GM23248 (cell line): Measurements from ENCODE around the gene STARD13. TPM values are rescaled to one million over a fixed set of nuclear protein-coding genes. Genes with fewer than 3 reads are reported as not detected.
A peak's percentile ranks its signal among the peaks of the same experiment; 100 is the strongest.

Source experiments
- DNase-seq: peaks from one replicate; pipeline ENCODE4 v3.0.0-alpha.2; 2015
- H2AFZ ChIP-seq: fragments of 200-600 bp; sonication (generic); 2 replicates; pipeline ENCODE4 v1.6.1; 2016; ENCODE audit warnings: antibody characterized with exemption
- H3F3A ChIP-seq: fragments of 200-600 bp; sonication (generic); 2 replicates; pipeline ENCODE4 v1.6.1; 2016; ENCODE audit warnings: mild to moderate bottlenecking, antibody characterized with exemption, mixed run types; ENCODE audit not compliant: insufficient read depth
- H3K27ac ChIP-seq: fragments of 200-600 bp; sonication (generic); 2 replicates; pipeline ENCODE4 v1.5.1; 2016; ENCODE audit warnings: mild to moderate bottlenecking
- H3K27me3 ChIP-seq: fragments of 200-600 bp; sonication (generic); replicated peaks from 2 replicates; pipeline ENCODE4 v1.6.1; 2016; ENCODE audit warnings: mild to moderate bottlenecking; ENCODE audit not compliant: insufficient read depth
- H3K36me3 ChIP-seq: fragments of 200-600 bp; sonication (generic); 2 replicates; pipeline ENCODE4 v1.6.1; 2016; ENCODE audit warnings: low read depth, mild to moderate bottlenecking
- H3K4me1 ChIP-seq: fragments of 200-600 bp; sonication (generic); 2 replicates; pipeline ENCODE4 v1.6.1; 2016; ENCODE audit warnings: mild to moderate bottlenecking; ENCODE audit not compliant: insufficient read depth
- H3K4me2 ChIP-seq: fragments of 200-600 bp; sonication (generic); one replicate; pipeline ENCODE4 v1.6.1; 2016; ENCODE audit warnings: mild to moderate bottlenecking; ENCODE audit not compliant: unreplicated experiment
- H3K4me3 ChIP-seq: fragments of 200-600 bp; sonication (generic); 2 replicates; pipeline ENCODE4 v1.5.1; 2016; ENCODE audit warnings: mild to moderate bottlenecking
- H3K79me2 ChIP-seq: fragments of 200-600 bp; sonication (generic); 2 replicates; pipeline ENCODE4 v1.6.1; 2016; ENCODE audit warnings: mild to moderate bottlenecking; ENCODE audit not compliant: insufficient read depth
- H3K9ac ChIP-seq: fragments of 200-600 bp; sonication (generic); 2 replicates; pipeline ENCODE4 v1.6.1; 2016; ENCODE audit warnings: mild to moderate bottlenecking
- H3K9me2 ChIP-seq: fragments of 200-600 bp; sonication (generic); 2 replicates; pipeline ENCODE4 v1.6.1; 2016; ENCODE audit warnings: mixed run types, mild to moderate bottlenecking, moderate library complexity; ENCODE audit not compliant: insufficient read depth
- H3K9me3 ChIP-seq: fragments of 200-600 bp; sonication (generic); one replicate; pipeline ENCODE4 v1.6.1; 2017; ENCODE audit warnings: low read depth
- H4K20me1 ChIP-seq: fragments of 200-600 bp; sonication (generic); 2 replicates; pipeline ENCODE4 v1.6.0; 2016; ENCODE audit not compliant: insufficient read depth
- EZH2 ChIP-seq: fragments of 200-600 bp; sonication (generic); IDR thresholded peaks from 2 replicates; pipeline ENCODE4 v1.6.1; 2018; ENCODE audit warnings: antibody characterized with exemption, mild to moderate bottlenecking; ENCODE audit not compliant: insufficient read depth, poor library complexity, severe bottlenecking
- EZH2phosphoT487 ChIP-seq: fragments of 200-600 bp; sonication (generic); IDR thresholded peaks from 2 replicates; pipeline ENCODE4 v1.6.1; 2018; ENCODE audit warnings: antibody characterized with exemption, moderate library complexity, mild to moderate bottlenecking, low read depth; ENCODE audit not compliant: insufficient read depth
- WGBS, 2 experiments: methylation state at CpG; one replicate each; pipeline ENCODE4 v1.1.6; 2015 to 2017; ENCODE audit warnings: low lambda C conversion rate in 2 of 2, low coverage in 1 of 2; ENCODE audit errors: missing lambda C conversion rate in 2 of 2; 5-methylcytosine and 5-hydroxymethylcytosine counted together
- in situ Hi-C: fragments of 300-500 bp; cut with MboI; formaldehyde crosslinking; loops from 2 replicates; pipeline ENCODE4 v1.15.0; 2020
- polyA plus RNA-seq: library from polyadenylated mRNA; unstranded; fragments of >200 nt; fragmentation: Nextera tagmentation; extraction: Ambion mirVana; gene quantifications from 2 replicates; pipeline ENCODE4 v1.2.1, GENCODE V29; 2016
- total RNA-seq: library from RNA; depleted of rRNA; stranded (reverse); fragments of >200 nt; shearing (Covaris generic); gene quantifications from 2 replicates; pipeline ENCODE4 v1.2.3, GENCODE V29; 2014

The STARD13 gene
- total and polyA plus RNA-seq, 2 experiments from 2014 or later = 13.8 to 16.6 TPM

GRCh38 chr13:33150126-33150525 lies 135.4 kb downstream of the STARD13 start:
- H3K27ac ChIP-seq = no peak overlapping the region
- no peak overlapping the region for H3K4me2 ChIP-seq
- in situ Hi-C loops = no loop called here
- H3K36me3 ChIP-seq = no peaks in the 10 kb centered on the region
- no peak overlapping the region for H3K4me3 ChIP-seq
- no peak overlapping the region for H3K9ac ChIP-seq
- H3K27me3 ChIP-seq = no peaks in the 10 kb centered on the region
- peak; percentile 48 for DNase-seq
- no peak for TF ChIP-seq EZH2
- no peak for TF ChIP-seq EZH2phosphoT487
- no peak overlapping the region for H2AFZ ChIP-seq
- H3K4me1 ChIP-seq = peaks cover 5% of the 10 kb centered on the region
- H3K9me3 ChIP-seq = no peaks in the 10 kb centered on the region
- H3K79me2 ChIP-seq = peaks cover 40% of the 10 kb centered on the region
- 78 to 87% methylated on average over 1 of the region's 1 CpG for WGBS, 2 experiments
- H3F3A ChIP-seq = peaks cover 21% of the 10 kb centered on the region; the same call in 1 of the 2 replicates
- H3K9me2 ChIP-seq = no peaks in the 10 kb centered on the region
- no peaks in the 10 kb centered on the region for H4K20me1 ChIP-seq

GRCh38 chr13:33147832-33148231 lies 137.7 kb downstream of the STARD13 start:
- Histone ChIP-seq H3K27me3 (no peaks in the 10 kb centered on the region), H3K9me2 (no peaks in the 10 kb centered on the region), H3F3A (peaks cover 21% of the 10 kb centered on the region; the same call in 1 of the 2 replicates), H2AFZ (no peak overlapping the region), H4K20me1 (no peaks in the 10 kb centered on the region), H3K4me3 (no peak overlapping the region), H3K4me1 (no peaks in the 10 kb centered on the region), H3K79me2 (peaks cover 62% of the 10 kb centered on the region), H3K4me2 (no peak overlapping the region), H3K36me3 (peaks cover 9% of the 10 kb centered on the region; the same call in 1 of the 2 replicates), H3K9me3 (no peaks in the 10 kb centered on the region), H3K9ac (no peak overlapping the region), H3K27ac (no peak overlapping the region)
- WGBS, 2 experiments = 95 to 97% methylated on average over 3 of the region's 3 CpGs
- in situ Hi-C loops = no loop called here
- TF ChIP-seq EZH2phosphoT487 (no peak), EZH2 (no peak)
- no peak for DNase-seq

DNA sequence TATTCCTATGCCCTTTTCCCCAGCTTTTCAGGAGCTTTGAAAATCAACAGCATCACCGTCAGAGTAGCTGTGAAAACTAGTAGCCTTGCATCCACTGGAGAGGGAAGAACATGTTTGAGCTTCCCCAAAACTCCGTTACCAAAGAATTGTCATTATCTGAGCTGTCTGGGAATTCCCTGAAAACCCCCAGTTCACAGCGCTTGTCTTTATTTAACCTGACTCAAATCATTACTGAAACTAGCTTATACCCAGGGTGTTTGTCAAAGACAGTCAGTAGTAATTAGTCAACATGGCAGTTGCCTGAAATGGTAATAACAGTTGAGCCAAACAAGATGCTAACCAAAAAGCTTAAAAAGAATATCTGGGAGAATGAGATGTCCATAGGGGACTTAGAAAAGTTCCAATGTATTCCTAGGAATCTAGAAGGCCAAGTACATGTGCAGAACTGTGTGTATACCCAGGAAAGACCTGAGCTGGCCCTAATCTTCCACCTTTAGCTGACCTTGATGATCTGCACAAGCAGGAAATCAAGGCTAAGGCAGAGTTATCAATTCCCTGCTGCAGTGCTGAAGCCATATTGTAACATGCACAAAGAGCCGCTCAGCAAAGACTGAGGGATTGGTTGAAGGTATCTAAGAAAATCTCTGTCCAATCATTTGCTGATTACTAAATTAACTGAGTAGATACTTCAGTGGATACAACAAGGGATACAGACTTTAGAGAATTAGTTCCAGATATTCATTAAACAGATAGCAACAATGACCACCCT lies 138.5 kb downstream of the STARD13 start:
- Histone ChIP-seq H3K27ac (no peak overlapping the region), H2AFZ (no peak overlapping the region), H3F3A (peaks cover 21% of the 10 kb centered on the region; the same call in 1 of the 2 replicates), H3K9me3 (no peaks in the 10 kb centered on the region), H3K9ac (no peak overlapping the region), H4K20me1 (no peaks in the 10 kb centered on the region), H3K9me2 (no peaks in the 10 kb centered on the region), H3K79me2 (peaks cover 71% of the 10 kb centered on the region), H3K36me3 (peaks cover 11% of the 10 kb centered on the region; the same call in 1 of the 2 replicates), H3K4me1 (no peaks in the 10 kb centered on the region), H3K4me2 (no peak overlapping the region), H3K27me3 (no peaks in the 10 kb centered on the region), H3K4me3 (no peak overlapping the region)
- no peak for TF ChIP-seq EZH2phosphoT487
- no peak for TF ChIP-seq EZH2
- WGBS, 2 experiments = 95 to 98% methylated on average over 4 of the region's 4 CpGs
- in situ Hi-C loops = no loop called here
- DNase-seq = no peak

DNA sequence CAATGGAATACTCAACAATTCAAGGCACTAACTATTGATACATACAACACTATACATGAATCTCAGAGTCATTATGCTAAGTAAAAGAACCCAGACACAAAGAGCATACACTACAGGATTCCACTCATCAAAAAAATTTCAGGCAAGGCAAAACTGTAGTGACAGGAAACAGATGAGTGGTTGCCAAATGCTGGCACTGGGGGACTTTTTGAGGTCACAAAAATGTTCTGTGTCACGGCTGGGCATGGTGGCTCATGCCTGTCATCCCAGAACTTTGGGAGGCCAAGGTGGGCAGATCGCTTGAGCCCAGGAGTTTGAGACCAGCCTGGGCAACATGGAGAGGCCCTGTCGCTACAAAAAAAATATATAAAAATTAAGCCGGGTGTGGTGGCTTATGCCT lies 139.9 kb downstream of the STARD13 start:
- Histone ChIP-seq H3K79me2 (peaks cover 83% of the 10 kb centered on the region), H3K9me2 (no peaks in the 10 kb centered on the region), H3K36me3 (peaks cover 23% of the 10 kb centered on the region; the same call in 1 of the 2 replicates), H3K27ac (no peak overlapping the region), H3K4me3 (no peak overlapping the region), H3K4me2 (no peak overlapping the region), H3K9ac (no peak overlapping the region), H3K9me3 (no peaks in the 10 kb centered on the region), H2AFZ (no peak overlapping the region), H3K27me3 (no peaks in the 10 kb centered on the region), H3K4me1 (no peaks in the 10 kb centered on the region), H3F3A (peaks cover 19% of the 10 kb centered on the region; the same call in 1 of the 2 replicates), H4K20me1 (no peaks in the 10 kb centered on the region)
- no peak for DNase-seq
- in situ Hi-C loops = no loop called here
- no peak for TF ChIP-seq EZH2
- no peak for TF ChIP-seq EZH2phosphoT487
- WGBS, 2 experiments = 95 to 99% methylated on average over 4 of the region's 4 CpGs
